ENCODE data around the gene IL36B. TPM values are rescaled to one million over a fixed set of nuclear protein-coding genes. Genes with fewer than 3 reads are reported as not detected.

Gene IL36B
- total RNA-seq, 4 donors from 2014 or later, result 2.3 to 11.9 (median 7.6) TPM

DNA sequence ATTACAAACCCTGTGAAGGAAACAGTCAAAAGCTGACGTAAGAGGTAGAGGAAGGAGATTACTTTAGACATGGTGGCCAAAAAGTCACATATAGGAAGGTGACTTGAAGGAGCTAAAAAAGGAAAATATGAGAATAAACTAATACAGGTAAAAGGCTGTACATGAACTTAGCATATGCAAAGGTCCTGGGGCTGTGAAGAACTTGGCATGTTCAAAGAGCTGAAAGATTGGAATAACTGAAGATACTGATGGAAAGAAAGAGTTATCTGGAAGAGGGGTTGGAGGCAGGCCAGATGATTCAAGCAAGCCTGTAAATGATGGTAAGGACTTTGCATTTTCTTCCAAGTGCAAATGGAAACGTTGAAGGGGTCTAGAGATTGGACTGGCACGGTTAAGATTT is 34.2 kb downstream of the IL36B start:
- no peak for DNase-seq (ENCODE audit: low spot score in 2 of 2)
- TF ChIP-seq, protein P1, sequence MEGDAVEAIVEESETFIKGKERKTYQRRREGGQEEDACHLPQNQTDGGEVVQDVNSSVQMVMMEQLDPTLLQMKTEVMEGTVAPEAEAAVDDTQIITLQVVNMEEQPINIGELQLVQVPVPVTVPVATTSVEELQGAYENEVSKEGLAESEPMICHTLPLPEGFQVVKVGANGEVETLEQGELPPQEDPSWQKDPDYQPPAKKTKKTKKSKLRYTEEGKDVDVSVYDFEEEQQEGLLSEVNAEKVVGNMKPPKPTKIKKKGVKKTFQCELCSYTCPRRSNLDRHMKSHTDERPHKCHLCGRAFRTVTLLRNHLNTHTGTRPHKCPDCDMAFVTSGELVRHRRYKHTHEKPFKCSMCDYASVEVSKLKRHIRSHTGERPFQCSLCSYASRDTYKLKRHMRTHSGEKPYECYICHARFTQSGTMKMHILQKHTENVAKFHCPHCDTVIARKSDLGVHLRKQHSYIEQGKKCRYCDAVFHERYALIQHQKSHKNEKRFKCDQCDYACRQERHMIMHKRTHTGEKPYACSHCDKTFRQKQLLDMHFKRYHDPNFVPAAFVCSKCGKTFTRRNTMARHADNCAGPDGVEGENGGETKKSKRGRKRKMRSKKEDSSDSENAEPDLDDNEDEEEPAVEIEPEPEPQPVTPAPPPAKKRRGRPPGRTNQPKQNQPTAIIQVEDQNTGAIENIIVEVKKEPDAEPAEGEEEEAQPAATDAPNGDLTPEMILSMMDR (IDR thresholded peaks at IDR 0.05), result no peak
- TF ChIP-seq POLR2A (IDR thresholded peaks at IDR 0.05), result no peak
- H3K4me3 ChIP-seq (ENCODE audit: low read depth, poor library complexity, severe bottlenecking), result no peak overlapping the region
- WGBS, 2 donors, result 79 to 86% methylated on average over 3 of the region's 3 CpGs
- intact Hi-C loops (cut with DNase I; ENCODE audit: low total_unique reads), result no loop called here

DNA sequence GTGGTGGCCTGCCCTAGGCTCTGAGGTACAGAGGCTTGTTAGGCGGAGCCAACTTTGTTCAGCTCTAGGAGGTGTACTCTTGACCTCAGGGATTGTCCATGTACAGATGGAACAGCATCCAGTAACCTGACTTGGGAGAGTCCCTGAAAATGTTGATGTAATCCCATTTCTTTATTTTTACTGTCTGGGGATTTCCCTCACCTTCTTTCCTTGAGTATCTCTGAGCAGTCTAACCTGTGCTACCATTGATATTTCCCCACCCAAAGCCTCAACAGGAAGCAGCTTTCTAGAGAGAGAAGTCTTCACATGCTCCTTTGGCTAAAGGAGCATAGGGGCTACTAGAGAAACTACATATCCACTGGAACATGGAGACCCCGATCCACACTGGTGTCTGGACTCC is 37.0 kb downstream of the IL36B start:
- WGBS, 2 donors, result 77 to 90% methylated on average over 2 of the region's 2 CpGs

DNA sequence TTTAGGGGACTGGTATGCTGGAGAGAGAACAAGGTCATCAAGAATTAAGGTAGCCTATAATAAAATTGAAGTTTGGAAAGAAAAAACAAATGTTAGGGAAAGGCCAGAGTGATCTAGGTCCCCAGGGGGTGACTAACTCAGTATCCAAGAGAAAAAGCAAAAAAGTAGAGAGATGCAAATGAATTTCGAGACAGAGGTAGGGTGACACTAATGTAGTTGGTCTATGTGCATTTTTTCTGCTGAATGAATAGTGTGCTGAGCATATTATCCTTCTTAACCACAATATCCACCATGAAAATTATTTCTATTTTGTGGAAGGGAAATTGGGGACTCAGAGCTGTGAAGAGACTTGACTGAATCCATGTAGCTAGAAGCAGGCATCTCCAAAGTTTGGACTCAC is 37.6 kb downstream of the IL36B start:
- no peak overlapping the region for H3K4me3 ChIP-seq (ENCODE audit: low read depth, poor library complexity, severe bottlenecking)
- intact Hi-C loops (cut with DNase I; ENCODE audit: low total_unique reads), result no loop called here
- DNase-seq (ENCODE audit: low spot score in 2 of 2), result no peak
- TF ChIP-seq POLR2A (IDR thresholded peaks at IDR 0.05), result no peak
- TF ChIP-seq, protein P1 (IDR thresholded peaks at IDR 0.05), result no peak
- 72 to 74% methylated on average over 1 of the region's 1 CpG for WGBS, 2 donors

More for the DNA sequence above, 37.0 kb downstream of the IL36B start:
- intact Hi-C loops (cut with DNase I; ENCODE audit: low total_unique reads), result no loop called here
- no peak overlapping the region for H3K4me3 ChIP-seq (ENCODE audit: low read depth, poor library complexity, severe bottlenecking)
- TF ChIP-seq POLR2A (IDR thresholded peaks at IDR 0.05), result no peak
- TF ChIP-seq, protein P1 (IDR thresholded peaks at IDR 0.05), result no peak
- no peak for DNase-seq (ENCODE audit: low spot score in 2 of 2)

DNA sequence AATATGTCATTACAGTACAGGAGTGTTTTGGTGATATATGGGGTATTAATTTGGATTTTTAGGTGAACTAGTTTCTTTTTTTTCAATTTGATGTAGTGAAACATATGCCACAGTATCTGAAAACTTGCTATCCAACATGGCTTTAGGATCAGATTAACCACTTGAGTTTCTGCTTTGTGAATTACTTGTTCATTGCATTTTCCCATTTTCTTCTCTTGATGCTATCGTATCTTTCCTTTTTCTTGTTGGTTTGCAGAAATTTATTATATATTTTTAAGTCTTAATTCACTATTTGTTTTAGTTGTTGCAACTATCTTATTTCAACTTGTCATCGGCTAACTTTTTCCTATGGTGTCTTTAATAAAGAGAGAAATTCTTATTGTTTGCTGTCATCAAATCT is 38.6 kb downstream of the IL36B start:
- DNase-seq (ENCODE audit: low spot score in 2 of 2), result no peak
- H3K4me3 ChIP-seq (ENCODE audit: low read depth, poor library complexity, severe bottlenecking), result no peak overlapping the region
- TF ChIP-seq, protein P1 (IDR thresholded peaks at IDR 0.05), result no peak
- TF ChIP-seq POLR2A (IDR thresholded peaks at IDR 0.05), result no peak
- intact Hi-C loops (cut with DNase I; ENCODE audit: low total_unique reads), result no loop called here
- 95 to 98% methylated on average over 2 of the region's 2 CpGs for WGBS, 2 donors

DNA sequence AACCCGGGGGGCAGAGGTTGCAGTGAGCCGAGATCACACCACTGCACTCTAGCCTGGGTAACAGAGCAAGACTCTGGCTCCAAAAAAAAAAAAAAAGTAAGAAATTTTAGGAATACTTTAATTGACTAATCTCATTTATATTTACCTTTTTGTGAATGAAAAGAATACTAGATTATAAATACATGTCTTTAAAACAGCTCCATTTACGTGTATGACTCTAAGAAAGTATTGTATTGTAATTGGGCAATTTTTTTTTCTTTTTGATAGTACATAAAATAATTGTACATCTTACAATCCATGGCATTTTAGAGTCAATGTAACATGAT is 39.4 kb downstream of the IL36B start:
- no peak for DNase-seq (ENCODE audit: low spot score in 2 of 2)
- no peak overlapping the region for H3K4me3 ChIP-seq (ENCODE audit: low read depth, poor library complexity, severe bottlenecking)
- intact Hi-C loops (cut with DNase I; ENCODE audit: low total_unique reads), result no loop called here
- TF ChIP-seq POLR2A (IDR thresholded peaks at IDR 0.05), result no peak
- TF ChIP-seq, protein P1 (IDR thresholded peaks at IDR 0.05), result no peak
- WGBS, 2 donors, result 77 to 80% methylated on average over 3 of the region's 3 CpGs
